GM12872 (cell line): ENCODE data around the gene EMILIN2.

ENCODE experiments used
- CTCF ChIP-seq: IDR thresholded peaks from 3 replicates; pipeline ENCODE4 v1.5.1; 2011; ENCODE audit warnings: low read depth, mild to moderate bottlenecking, low read length, moderate library complexity; ENCODE audit not compliant: insufficient read depth

Gene EMILIN2

GRCh38 chr18:2889761-2890192 lies 43.0 kb downstream of the EMILIN2 start:
- no peak for TF ChIP-seq CTCF

DNA sequence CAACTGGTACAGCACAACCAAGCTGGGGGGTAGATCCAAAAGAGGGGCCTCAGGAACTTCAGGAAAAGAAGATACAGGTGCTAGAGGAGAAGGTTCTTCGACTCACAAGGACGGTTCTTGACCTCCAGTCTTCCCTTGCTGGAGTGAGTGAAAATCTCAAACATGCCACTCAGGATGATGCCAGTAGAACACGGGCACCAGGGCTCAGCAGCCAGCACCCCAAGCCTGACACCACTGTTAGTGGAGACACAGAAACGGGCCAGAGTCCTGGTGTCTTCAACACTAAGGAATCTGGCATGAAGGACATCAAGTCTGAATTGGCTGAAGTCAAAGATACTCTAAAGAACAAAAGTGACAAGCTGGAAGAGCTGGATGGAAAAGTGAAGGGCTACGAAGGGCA lies 43.8 kb downstream of the EMILIN2 start:
- no peak for TF ChIP-seq CTCF

DNA sequence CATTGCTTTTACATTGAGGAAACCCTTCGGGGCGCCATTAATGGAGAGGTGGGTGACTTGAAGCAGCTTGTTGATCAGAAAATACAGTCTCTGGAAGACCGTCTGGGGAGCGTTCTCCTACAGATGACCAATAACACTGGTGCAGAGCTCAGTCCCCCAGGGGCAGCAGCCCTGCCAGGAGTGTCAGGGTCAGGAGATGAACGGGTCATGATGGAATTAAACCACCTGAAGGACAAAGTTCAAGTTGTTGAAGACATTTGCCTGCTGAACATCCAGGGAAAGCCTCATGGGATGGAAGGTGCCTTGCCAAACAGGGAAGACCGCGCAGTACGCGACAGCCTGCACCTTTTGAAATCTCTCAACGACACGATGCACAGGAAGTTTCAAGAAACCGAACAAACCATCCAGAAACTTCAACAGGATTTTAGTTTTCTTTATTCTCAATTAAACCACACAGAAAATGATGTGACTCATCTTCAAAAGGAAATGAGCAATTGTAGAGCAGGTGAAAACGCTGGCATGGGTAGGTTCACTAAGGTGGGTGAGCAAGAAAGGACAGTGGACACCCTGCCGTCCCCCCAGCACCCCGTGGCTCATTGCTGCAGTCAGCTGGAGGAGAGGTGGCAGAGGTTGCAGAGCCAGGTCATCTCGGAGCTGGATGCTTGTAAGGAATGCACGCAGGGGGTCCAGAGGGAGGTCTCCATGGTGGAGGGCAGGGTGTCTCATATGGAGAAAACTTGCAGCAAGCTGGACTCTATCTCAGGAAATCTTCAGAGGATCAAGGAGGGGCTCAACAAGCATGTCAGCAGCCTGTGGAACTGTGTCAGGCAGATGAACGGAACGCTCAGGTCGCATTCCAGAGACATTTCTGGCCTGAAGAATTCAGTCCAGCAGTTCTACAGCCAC lies 45.0 kb downstream of the EMILIN2 start:
- TF ChIP-seq CTCF: no peak

DNA sequence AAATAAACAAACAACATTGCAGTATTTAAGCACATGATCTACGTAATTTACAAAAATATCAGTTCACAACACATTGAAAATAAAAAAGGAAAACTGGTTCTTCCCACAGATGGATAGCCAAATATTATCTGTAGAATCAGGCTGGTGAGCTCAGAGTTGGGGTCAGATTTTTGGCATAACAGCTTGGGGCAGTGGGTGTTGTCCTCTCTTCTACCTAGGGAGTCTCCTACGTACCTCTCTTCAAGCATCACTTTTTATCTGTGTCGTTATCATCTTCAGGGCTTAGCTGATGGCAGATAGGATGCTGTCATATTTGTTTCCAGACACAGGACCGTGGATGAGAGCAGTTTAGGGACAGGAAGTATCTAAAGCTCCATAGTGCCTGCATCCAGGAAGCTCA lies 46.2 kb downstream of the EMILIN2 start:
- no peak for TF ChIP-seq CTCF

- TF ChIP-seq CTCF: no peak
Observed at GRCh38 chr18:2893676-2894075, 46.9 kb downstream of the EMILIN2 start.

DNA sequence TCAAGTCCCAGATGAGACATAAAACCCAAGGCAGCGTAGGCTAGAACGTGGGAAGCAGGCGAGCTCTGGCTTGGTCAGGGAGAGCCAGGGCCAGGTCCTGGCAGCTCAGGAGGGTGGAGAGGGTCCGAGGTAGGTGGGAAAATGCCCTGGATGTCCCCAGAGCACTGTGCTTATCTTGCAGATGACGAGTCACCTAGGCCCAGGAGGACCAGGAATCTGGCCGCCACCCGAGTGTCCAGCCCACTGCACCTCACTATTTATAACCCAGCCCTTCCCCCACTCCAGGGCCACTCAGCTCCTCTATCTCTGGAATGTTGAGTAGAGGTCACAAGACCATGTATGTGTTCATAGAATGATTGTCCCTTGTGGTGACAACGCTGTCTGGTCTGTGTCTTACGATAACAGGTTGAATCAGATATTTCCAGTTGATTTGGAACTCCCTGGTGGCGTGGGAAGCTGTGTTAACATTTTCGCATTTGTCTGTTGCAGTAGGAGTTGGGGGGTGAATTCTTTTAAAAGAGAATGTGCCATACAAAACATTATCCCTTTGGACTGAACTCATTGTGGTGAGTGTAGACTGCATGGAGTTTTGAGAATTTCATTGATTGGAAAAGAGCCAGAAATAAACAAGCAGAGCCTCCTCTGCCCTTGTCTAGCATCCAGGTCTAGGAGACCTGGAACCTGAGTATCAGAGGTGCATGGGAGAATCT lies 47.5 kb downstream of the EMILIN2 start:
- no peak for TF ChIP-seq CTCF

DNA sequence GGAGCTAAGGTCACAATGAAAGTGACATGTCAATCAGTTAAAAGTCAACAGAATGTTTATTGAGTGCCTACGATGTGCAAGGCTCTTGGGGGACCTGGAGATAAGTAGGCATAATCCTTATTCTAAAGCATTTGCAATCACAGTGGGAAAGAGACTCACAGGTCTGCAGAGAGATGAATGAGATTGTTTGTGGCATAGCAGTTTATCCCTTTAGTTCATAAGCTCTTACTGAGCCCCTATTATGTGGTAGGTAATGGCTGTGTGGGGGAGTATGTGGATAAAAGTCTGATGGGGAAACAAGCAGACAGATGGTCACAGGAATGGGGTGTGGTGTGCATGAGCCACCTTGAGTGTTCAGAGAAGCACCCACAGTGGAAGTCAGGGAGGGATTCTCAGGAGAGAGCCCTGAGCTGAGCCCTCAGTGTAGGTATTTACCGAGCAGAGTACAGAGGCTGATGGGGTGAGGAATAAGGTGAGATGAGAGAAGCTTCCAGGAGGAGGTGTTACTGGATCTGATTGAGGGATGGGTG lies 48.1 kb downstream of the EMILIN2 start:
- TF ChIP-seq CTCF: no peak
